Glutamatergic neuron (in vitro differentiated cells): Measurements from ENCODE around the gene RMI2. TPM values are rescaled to one million over a fixed set of nuclear protein-coding genes. Genes with fewer than 3 reads are reported as not detected.
"Not testable (repeated sequence)": the region's sequence is repeated elsewhere in the genome, so short reads cannot be mapped to it uniquely, and the experiment has no call there.

ENCODE experiments used
- DNase-seq: peaks from one replicate; pipeline ENCODE4 v3.0.0; 2022
- H3K27ac Mint-ChIP-seq: one replicate; pipeline ENCODE4 v1.8.0; 2020; ENCODE audit warnings: mild to moderate bottlenecking, mixed read lengths, inconsistent platforms; ENCODE audit not compliant: unreplicated experiment
- H3K27me3 Mint-ChIP-seq: one replicate; pipeline ENCODE4 v1.8.0; 2020; ENCODE audit warnings: mild to moderate bottlenecking, moderate library complexity, mixed read lengths, inconsistent platforms; ENCODE audit not compliant: unreplicated experiment
- H3K36me3 Mint-ChIP-seq: one replicate; pipeline ENCODE4 v1.8.0; 2020; ENCODE audit warnings: mild to moderate bottlenecking, mixed read lengths, inconsistent platforms; ENCODE audit not compliant: unreplicated experiment
- H3K4me1 Mint-ChIP-seq: one replicate; pipeline ENCODE4 v1.8.0; 2020; ENCODE audit warnings: mild to moderate bottlenecking, low read depth, mixed read lengths, inconsistent platforms; ENCODE audit not compliant: unreplicated experiment
- H3K4me3 Mint-ChIP-seq: one replicate; pipeline ENCODE4 v1.8.0; 2020; ENCODE audit warnings: mild to moderate bottlenecking, mixed read lengths, inconsistent platforms; ENCODE audit not compliant: unreplicated experiment
- H3K9me3 Mint-ChIP-seq: one replicate; pipeline ENCODE4 v1.8.0; 2020; ENCODE audit warnings: mild to moderate bottlenecking, moderate library complexity, mixed read lengths, inconsistent platforms; ENCODE audit not compliant: unreplicated experiment
- CTCF ChIP-seq: fragments of 200-600 bp; sonication (generic); IDR thresholded peaks from one replicate; pipeline ENCODE4 v1.5.0; 2021; ENCODE audit not compliant: partially characterized antibody, unreplicated experiment
- total RNA-seq: library from RNA; stranded (reverse); fragmentation: NEBNext Ultra II Directional; extraction: Animal tissue kit (Norgen Biotek cat#: 25700); gene quantifications from one replicate; pipeline ENCODE4 v1.2.1, GENCODE V29; 2021; ENCODE audit not compliant: unreplicated experiment

RMI2 gene
- total RNA-seq, 1 donor from 2014 or later = 4.2 TPM

DNA sequence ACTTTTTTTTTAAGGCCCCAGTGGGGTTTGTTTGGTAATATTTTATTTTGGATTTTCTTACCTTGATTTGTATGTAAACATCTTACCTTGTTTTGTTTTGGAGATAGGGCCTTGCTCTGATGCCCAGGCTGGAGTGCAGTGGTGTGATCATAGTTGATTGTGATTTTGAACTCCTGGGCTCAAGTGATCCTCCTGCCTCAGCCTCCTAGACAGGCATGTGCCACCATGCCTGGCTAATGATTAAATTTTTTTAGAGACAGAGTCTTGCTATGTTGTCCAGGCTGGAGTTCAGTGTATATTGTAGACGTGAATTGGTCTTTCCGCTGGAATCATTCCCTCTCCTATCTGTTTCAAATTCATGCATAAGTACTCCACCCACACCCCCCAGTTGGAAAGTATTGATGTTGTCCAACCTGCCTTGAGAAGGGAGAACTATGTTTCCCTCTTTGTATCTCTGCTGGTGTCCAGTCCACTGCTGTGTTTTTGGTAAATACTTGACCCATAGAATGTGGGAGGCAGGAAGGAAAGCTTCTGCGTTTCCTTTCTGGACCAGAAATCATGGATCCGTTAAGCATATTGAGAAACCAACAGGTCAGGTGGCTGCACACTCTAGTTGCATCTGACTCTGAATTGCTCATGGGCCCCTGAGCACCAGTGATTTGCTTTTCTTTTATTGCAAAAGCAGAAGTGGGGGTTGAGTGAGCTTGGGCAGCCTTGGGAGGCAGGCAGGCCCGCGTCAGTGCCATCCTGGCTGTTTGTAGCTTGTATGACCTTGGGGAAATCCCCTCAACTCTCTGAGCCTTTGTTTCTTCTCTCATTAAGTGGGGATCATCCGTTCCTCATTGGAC is 25.0 kb downstream of the RMI2 start:
- DNase-seq = no peak
- Mint-ChIP-seq H3K4me3 (no peak overlapping the region), H3K27me3 (peaks cover 3% of the 10 kb centered on the region), H3K27ac (no peak overlapping the region), H3K36me3 (no peaks in the 10 kb centered on the region), H3K4me1 (no peaks in the 10 kb centered on the region), H3K9me3 (peaks cover 2% of the 10 kb centered on the region)
- TF ChIP-seq CTCF = no peak

DNA sequence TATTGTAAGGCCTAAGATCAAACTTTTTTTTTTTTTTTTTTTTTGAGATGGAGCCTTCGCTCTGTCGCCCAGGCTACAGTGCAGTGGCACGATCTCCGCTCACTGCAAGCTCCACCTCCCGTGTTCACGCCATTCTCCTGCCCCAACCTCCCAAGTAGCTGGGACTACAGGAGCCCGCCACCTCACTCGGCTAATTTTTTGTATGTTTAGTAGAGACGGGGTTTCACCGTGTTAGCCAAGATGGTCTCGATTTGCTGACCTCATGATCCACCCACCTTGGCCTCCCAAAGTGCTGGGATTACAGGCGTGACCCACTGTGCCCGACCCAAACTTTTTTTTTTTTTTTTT is 25.6 kb downstream of the RMI2 start:
- H3K27ac Mint-ChIP-seq, DNase-seq, H3K4me1 Mint-ChIP-seq, H3K9me3 Mint-ChIP-seq, H3K36me3 Mint-ChIP-seq, H3K27me3 Mint-ChIP-seq, H3K4me3 Mint-ChIP-seq: not testable (repeated sequence)

DNA sequence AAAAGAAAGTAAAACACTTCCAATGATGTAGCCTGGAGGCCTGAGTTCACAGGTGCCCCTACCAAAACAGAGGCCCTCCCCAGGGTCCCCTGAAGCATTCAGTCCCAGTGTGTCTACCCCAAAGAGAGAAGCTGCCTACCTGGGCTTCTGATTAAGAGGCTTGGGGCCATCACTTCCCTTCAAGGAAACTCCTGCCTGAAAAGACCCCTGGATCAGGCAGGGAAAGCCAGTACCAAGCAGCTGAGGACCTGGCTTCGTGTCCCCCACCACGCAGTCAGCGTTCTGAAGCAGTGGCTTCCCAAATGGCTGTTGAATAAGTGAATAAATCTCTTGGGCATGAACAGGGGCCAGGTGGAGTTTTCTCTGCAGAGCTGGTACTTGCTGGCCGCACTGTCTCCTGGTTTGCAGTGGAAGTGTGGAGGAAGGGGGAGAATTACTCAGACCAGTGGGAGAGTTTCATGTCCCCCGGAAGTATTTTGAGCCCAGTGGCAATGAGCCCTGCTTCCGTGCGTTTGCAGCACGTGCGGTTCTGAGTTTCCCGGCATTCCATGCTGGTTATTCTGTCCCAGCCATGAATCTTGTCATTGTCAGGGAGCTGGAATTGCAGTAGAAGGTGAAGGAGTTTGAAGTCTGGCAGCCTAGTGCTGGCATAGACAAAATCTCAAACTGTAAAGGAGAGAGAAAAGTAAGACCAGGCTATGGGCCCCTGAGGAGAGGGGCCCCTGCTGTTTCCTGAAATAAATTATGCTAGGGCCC is 27.0 kb downstream of the RMI2 start:
- no peak for DNase-seq
- no peak overlapping the region for H3K4me3 Mint-ChIP-seq
- peaks cover 2% of the 10 kb centered on the region for H3K9me3 Mint-ChIP-seq
- H3K36me3 Mint-ChIP-seq = no peaks in the 10 kb centered on the region
- H3K4me1 Mint-ChIP-seq = no peaks in the 10 kb centered on the region
- H3K27ac Mint-ChIP-seq = no peak overlapping the region
- H3K27me3 Mint-ChIP-seq = peaks cover 3% of the 10 kb centered on the region
- no peak for TF ChIP-seq CTCF

DNA sequence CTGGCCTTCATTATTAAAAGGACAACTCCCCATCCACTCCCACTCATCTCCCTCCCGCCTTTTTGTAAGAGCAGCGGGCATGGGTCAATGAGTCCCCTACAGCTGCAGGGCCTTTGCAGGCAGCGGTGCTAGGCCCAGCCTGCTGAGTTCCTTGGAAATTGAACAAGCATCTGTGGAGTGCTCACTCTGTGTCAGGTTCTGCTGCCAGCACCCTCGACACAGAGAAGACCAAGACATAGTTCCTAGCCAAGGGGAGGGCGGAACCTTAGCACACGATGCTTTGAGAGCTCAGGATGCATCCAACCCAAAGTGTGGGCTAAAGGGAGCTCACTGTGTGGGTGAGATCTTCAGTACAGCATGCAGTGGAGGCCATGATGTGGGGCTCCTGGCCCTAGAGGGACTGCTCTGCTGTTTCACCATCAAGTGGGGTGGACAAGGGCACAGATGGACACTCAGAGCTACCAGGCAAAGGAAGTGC is 27.6 kb downstream of the RMI2 start:
- H3K27me3 Mint-ChIP-seq = peaks cover 3% of the 10 kb centered on the region
- no peaks in the 10 kb centered on the region for H3K36me3 Mint-ChIP-seq
- H3K4me1 Mint-ChIP-seq = no peaks in the 10 kb centered on the region
- peaks cover 2% of the 10 kb centered on the region for H3K9me3 Mint-ChIP-seq
- no peak for TF ChIP-seq CTCF
- no peak overlapping the region for H3K27ac Mint-ChIP-seq
- no peak for DNase-seq
- no peak overlapping the region for H3K4me3 Mint-ChIP-seq

- Mint-ChIP-seq H3K4me1 (no peaks in the 10 kb centered on the region), H3K9me3 (peaks cover 2% of the 10 kb centered on the region), H3K27me3 (no peaks in the 10 kb centered on the region), H3K4me3 (no peak overlapping the region), H3K36me3 (no peaks in the 10 kb centered on the region), H3K27ac (no peak overlapping the region)
- DNase-seq = no peak
- TF ChIP-seq CTCF = no peak
Observed at GRCh38 chr16:11374255-11374654, 29.0 kb downstream of the RMI2 start.
